GM15510 (cell line): ENCODE measurements around the gene SAMD9L.

Experiments
- POLR2A ChIP-seq: IDR thresholded peaks from 3 replicates; pipeline ENCODE4 v1.6.1; 2011; ENCODE audit warnings: borderline replicate concordance; ENCODE audit not compliant: insufficient read length; ENCODE audit errors: extremely low read depth

The SAMD9L gene

DNA sequence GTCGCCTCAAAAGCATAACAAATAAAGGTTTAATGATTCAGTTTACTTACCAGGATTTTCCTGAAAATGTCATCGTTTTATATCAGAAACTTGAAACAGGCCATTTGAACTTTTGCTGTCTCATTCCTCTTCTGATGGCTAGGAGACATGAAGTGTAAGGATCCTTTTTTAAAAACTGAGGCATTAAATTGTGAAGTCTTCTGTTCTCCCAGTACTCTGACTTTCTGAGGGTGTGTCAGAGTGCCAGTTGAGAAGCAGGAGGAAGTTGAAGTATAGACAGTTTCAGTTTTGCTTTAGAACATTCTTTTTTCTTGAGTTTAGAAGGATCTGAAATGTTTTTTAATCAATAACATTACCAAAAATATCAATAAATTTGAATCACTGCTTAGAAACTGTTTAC, at the start of gene SAMD9L:
TSS of gene SAMD9L (minus strand) at position 242 of the 400 bp plus-strand sequence. CDS start 12,414 bp downstream, outside the sequence.
- no peak for TF ChIP-seq POLR2A

- TF ChIP-seq POLR2A: no peak
Observed at GRCh38 chr7:93196336-93196735, 48.2 kb upstream of the SAMD9L start.

DNA sequence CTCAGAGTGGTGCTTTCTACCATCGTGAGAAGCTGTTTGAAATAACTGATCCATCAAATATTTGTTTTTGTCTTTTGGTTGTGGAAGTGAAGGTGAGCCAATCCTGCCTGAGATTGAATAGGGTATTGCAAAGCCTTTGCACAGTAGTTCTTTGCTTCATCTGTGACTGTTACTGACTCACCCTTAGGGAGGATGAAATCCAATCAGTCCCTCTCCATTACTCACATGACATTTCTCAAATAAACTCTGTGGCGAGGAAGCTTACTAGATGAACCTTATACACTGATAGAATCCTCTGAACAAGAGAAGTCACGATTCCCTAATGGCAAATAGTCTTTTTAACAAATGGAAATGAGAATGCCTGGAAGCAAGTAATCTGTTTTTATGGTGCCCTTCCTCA, 46.2 kb upstream of the SAMD9L start:
- TF ChIP-seq POLR2A: no peak

DNA sequence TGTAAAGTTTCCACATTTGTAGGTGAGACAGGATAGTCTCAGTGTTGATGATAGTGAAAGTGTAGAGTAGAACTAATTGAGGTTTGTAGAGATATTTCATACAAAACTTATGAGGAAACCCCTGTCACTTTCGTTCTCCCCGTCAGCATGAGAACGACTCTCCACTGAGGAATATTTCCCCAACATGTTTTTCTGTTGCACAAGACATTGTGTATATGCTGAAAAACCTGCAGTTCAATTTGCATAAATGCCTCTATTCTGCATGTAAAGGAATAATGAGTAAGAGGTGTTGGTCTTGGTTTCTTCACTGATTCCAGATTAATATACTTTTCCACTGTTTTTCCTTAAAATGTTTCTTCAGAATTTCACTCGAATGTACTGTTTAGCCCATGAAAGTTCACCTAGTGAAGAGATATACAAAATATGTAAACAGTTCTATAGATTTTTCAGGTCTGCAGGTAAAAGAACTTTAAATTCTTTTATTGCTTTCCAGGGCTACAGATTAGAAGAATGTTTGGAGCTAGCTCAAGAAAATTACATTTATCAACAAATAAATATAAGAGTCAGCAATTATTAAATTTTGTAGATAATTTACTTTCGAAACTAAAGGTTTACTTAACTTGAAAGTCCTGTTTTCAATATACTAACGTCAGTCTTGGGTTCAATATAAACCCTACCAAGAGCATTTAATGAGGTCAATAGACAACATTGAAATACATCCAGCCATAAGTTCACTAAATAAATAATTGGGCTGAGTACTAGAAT, 40.9 kb upstream of the SAMD9L start:
- TF ChIP-seq POLR2A: no peak

DNA sequence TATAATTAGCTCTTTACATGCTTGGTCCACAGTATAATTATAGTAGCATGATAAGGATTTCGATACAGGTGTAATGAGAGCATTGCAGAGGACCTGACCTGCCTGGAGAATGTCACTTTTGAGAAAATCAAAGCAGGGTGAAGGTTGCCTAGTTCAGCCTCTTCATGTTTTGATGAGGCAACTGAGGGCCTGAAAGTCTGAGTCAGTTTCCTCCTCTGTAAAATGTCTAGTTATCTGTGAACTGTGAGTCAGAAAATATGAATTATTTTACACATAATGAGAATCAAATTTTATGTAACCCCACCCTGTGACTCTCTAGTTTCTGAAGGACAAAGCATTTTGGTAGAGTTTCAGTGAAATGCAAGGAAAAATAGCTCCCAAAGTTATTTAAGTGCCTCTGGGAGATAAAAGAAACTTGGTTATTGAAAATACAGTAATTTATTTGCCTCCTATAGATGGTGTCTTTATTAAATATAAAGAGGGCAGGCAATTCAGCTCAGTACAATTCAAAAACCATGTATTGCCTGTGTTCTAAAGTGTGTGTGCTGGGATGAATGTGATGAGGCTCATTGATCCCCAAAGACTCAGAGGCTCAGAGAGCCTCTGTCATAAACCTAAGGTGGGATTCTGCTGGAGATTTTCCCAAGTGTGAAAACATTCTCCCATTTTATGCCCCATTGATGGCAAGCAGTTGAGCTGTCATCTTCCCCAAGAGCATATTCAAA, 37.3 kb upstream of the SAMD9L start:
- TF ChIP-seq POLR2A: no peak

DNA sequence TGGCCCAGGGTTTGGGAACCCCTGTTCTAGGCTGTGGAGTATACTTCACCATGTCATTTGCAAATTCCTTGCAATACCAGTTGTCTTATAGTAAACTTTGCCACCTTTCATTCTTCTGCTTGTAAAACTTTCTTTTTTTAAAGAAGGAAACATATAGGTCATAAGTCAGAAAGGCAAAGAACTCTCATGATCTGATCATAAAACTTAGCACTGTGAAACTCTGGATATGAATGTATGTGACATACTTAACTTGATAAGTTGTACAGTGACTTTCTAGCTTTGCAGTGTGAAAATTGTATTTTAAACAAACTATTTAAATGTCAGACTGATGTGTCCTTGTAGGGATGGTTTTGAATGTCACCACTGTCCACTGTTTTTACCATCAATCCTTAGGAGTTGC, 31.0 kb upstream of the SAMD9L start:
- no peak for TF ChIP-seq POLR2A

- no peak for TF ChIP-seq POLR2A
Observed at GRCh38 chr7:93178213-93178612, 30.0 kb upstream of the SAMD9L start.

GRCh38 chr7:93176992-93177580, 28.9 kb upstream of the SAMD9L start:
- no peak for TF ChIP-seq POLR2A

GRCh38 chr7:93175219-93175618, 27.0 kb upstream of the SAMD9L start:
- no peak for TF ChIP-seq POLR2A

- TF ChIP-seq POLR2A: no peak
Observed at GRCh38 chr7:93172683-93173082, 24.5 kb upstream of the SAMD9L start.

GRCh38 chr7:93171606-93172226, 23.5 kb upstream of the SAMD9L start:
- TF ChIP-seq POLR2A: no peak

DNA sequence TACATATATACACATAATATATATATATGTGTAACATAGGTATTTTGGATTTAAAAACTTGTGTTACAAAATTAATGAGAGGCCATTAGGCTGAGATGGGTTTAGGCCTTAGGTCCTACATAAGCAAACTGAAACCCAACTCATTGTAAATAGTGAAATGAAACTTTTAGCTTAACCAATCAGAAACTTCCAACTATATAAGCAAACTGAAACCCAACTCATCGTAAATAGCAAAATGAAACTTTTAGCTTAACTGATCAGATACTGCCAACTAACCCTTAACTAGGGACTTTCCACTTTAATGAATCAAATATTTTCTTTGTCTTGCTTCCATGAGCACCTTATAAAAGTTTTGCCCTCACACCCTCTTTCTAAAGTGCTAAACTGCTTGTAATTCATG, 17.3 kb upstream of the SAMD9L start:
- TF ChIP-seq POLR2A: no peak

DNA sequence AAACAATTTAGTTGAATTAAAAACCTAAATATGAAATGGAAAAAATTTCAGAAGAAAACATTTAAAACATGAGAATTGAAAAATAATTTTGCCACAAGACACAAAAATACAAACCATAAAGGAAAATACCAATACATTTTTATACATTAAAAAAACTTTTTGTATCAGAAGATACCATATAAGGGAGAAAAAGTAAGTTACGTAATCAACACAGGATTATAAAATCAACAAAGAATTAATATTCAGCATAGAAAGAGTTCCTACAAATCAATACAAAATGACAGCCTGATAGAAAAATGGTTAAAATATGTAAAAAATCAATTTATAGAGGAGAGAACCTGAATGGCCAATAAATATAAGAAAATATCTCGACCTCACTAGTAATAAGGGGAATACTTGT, 16.6 kb upstream of the SAMD9L start:
- TF ChIP-seq POLR2A: no peak

DNA sequence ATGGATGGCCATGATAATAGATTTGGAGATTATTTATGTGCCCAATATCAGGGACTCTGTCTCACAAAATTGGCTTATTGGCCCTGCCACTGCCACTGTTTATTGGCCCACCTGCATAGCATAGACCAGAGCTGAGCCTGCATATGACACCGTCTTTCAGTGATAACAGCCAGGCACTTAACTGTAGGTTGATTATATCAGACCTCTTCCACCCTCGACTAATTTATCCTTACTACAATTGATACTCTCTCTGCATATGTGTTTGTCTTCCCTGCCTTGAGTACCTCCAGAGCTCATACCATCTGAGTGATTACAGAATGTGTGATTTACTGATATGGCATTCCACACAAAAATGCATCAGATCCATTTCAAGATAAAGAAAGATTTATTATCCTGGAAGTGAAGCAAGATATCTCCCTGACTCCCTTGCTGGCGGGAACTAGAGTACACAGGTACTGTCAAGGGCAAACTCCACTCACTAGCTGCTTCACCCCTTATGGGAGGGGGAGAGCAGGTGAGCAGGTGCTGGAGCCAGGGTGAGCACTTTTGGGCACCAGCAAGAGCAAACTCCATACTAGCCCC, 13.1 kb upstream of the SAMD9L start:
- no peak for TF ChIP-seq POLR2A

- no peak for TF ChIP-seq POLR2A
Observed at GRCh38 chr7:93160410-93160809, 12.2 kb upstream of the SAMD9L start.
